Measurements from ENCODE around the gene HEMK1. TPM values are rescaled to one million over a fixed set of nuclear protein-coding genes. Genes with fewer than 3 reads are reported as not detected.

Gene HEMK1
- total and polyA plus RNA-seq, 2 of the 8 experiments (the other 6 are each of a cell fraction or from before 2014, with no cell fraction given), result 9.7 to 10.6 TPM

DNA sequence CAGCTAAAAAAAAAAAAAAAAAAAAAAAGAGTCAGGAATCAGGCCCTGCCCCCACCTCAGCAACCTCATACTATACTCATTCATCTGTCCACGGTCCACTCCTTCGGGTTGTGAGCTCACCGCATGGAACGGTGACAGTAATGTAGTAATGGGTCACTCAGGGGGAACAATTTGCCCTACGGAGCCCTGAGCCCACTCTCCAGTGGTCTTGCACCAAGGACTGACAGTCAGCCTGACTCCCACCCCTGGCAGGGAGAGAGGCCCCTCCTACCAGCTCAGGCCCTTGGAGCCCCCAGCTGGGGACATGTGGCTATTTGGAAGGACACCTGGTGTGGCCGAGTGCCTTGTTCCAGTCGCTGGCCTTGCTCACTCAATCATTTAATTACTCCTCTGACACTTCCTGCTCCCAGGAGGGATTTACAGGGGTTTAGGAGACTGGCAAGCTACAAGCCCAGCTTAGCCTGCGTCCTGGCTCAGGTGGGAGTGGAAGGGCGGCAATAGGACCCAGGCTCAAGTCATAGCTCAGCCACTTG lies 46.0 kb upstream of the HEMK1 start:
- 86% methylated on average over 9 of the region's 9 CpGs; no CpG with 5 or more reads in 1 of the 2 experiments for WGBS, 2 experiments (ENCODE audit: extremely low coverage in 1 of 2, insufficient coverage in 1 of 2, insufficient read length in 1 of 2, insufficient replicate concordance in 2 of 2, low coverage in 1 of 2, low lambda C conversion rate in 2 of 2, missing lambda C conversion rate in 1 of 2)
- ChIA-PET POLR2A (ENCODE audit: partially characterized antibody) (interaction anchor here (0.8 to 1.4 kb wide), 3 partner anchors 14 to 30 kb away, joined by 3 to 6 read pairs (median 6); no protein-coding TSS in a partner anchor), CTCF (ENCODE audit: partially characterized antibody) (interaction anchor here (0.6 to 9.1 kb wide), 21 partner anchors 8 to 177 kb away, joined by 3 to 129 read pairs (median 4); partner anchors contain the start of gene HEMK1)
- no peak for TF ChIP-seq FOSL1 (IDR thresholded peaks at IDR 0.05; ENCODE audit: insufficient read depth, low read depth, low read length)
- no peak for TF ChIP-seq ASH2L (IDR thresholded peaks at IDR 0.05; ENCODE audit: low read length)
- TF ChIP-seq TAF1 (IDR thresholded peaks at IDR 0.05; ENCODE audit: low read depth, low read length), result no peak
- TF ChIP-seq KDM4A (IDR thresholded peaks at IDR 0.05; ENCODE audit: low read depth, low read length, severe bottlenecking), result no peak
- no peak for TF ChIP-seq CEBPB (IDR thresholded peaks at IDR 0.05; ENCODE audit: low read depth, low read length)
- TF ChIP-seq RXRA (IDR thresholded peaks at IDR 0.05; ENCODE audit: insufficient read depth, low read depth, low read length), result no peak
- TF ChIP-seq KDM1A (IDR thresholded peaks at IDR 0.05; ENCODE audit: borderline replicate concordance, low read length), result no peak
- no peak for TF ChIP-seq CBX5 (IDR thresholded peaks at IDR 0.05; ENCODE audit: low read depth, low read length)
- TF ChIP-seq SP2 (IDR thresholded peaks at IDR 0.05; ENCODE audit: low read length), result no peak
- TF ChIP-seq, protein P1, sequence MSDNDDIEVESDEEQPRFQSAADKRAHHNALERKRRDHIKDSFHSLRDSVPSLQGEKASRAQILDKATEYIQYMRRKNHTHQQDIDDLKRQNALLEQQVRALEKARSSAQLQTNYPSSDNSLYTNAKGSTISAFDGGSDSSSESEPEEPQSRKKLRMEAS (IDR thresholded peaks at IDR 0.05), result no peak
- TF ChIP-seq SP4 (IDR thresholded peaks at IDR 0.05; ENCODE audit: low read length), result no peak
- TF ChIP-seq, protein P2, sequence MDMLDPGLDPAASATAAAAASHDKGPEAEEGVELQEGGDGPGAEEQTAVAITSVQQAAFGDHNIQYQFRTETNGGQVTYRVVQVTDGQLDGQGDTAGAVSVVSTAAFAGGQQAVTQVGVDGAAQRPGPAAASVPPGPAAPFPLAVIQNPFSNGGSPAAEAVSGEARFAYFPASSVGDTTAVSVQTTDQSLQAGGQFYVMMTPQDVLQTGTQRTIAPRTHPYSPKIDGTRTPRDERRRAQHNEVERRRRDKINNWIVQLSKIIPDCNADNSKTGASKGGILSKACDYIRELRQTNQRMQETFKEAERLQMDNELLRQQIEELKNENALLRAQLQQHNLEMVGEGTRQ (IDR thresholded peaks at IDR 0.05; ENCODE audit: low read length), result no peak
- TF ChIP-seq BCL11A (IDR thresholded peaks at IDR 0.05; ENCODE audit: low read depth in 2 of 2, low read length in 2 of 2), result no peak

More for the DNA sequence above, 46.0 kb upstream of the HEMK1 start:
- H4K91ac ChIP-seq (replicated peaks; ENCODE audit: insufficient read length, low read length), result no peak overlapping the region
- no peaks in the 10 kb centered on the region for H3K79me1 ChIP-seq (ENCODE audit: low read depth, low read length)
- no peak overlapping the region for H3K14ac ChIP-seq (ENCODE audit: insufficient read length)
- H2BK12ac ChIP-seq (ENCODE audit: low read depth, low read length), result 0 out of 2 replicates have a peak overlapping the region, but pooled peaks have one; percentile 1
- DNase-seq (ENCODE audit: low read depth in 1 of 2, low spot score in 2 of 2) (no peak), FAIRE-seq (no peak)
- H3K23me2 ChIP-seq (ENCODE audit: low read depth, low read length), result no peaks in the 10 kb centered on the region; the same call in 1 of the 2 replicates
- peak overlapping the region; percentile 48; the same call in 1 of the 2 replicates for H3K18ac ChIP-seq (ENCODE audit: extremely low read depth, low read length)
- no peak overlapping the region for H3K23ac ChIP-seq (ENCODE audit: insufficient read length)
- H2BK5ac ChIP-seq (ENCODE audit: low read depth, low read length), result no peak overlapping the region
- no peak overlapping the region for H3K27ac ChIP-seq (ENCODE audit: low read depth, low read length)
- H3K4ac ChIP-seq (replicated peaks; ENCODE audit: insufficient read length, low read depth, low read length), result no peak overlapping the region
- no peak overlapping the region for H4K5ac ChIP-seq (ENCODE audit: insufficient read length, low read depth, low read length)
- H4K20me1 ChIP-seq (replicated peaks in 1 of 2; ENCODE audit: control insufficient read depth in 1 of 2, insufficient read depth in 2 of 2, low read length in 2 of 2), result no peaks in the 10 kb centered on the region
- H3K27me3 ChIP-seq (replicated peaks in 1 of 4; ENCODE audit: control insufficient read depth in 3 of 4, extremely low read depth in 1 of 4, insufficient read depth in 3 of 4, low read length in 3 of 4), result no peaks in the 10 kb centered on the region
- H3K4me2 ChIP-seq (ENCODE audit: insufficient read depth in 1 of 2, low read depth in 2 of 2, low read length in 2 of 2), result no peak overlapping the region
- H3K4me3 ChIP-seq (ENCODE audit: extremely low read depth in 1 of 4, insufficient read depth in 2 of 4, low read depth in 3 of 4, low read length in 4 of 4), result no peak overlapping the region
- H3K4me1 ChIP-seq (replicated peaks in 1 of 4; ENCODE audit: control insufficient read depth in 3 of 4, insufficient read depth in 4 of 4, low read length in 3 of 4), result peaks cover 3 to 39% (median 21%) of the 10 kb centered on the region in 4 experiments
- no peak overlapping the region for H2AK5ac ChIP-seq (ENCODE audit: low read depth, low read length)
- no peaks in the 10 kb centered on the region for H3K79me2 ChIP-seq (ENCODE audit: control insufficient read depth in 1 of 2, insufficient read depth in 2 of 2, low read length in 2 of 2)
- H3K36me3 ChIP-seq (ENCODE audit: control insufficient read depth in 2 of 4, insufficient read depth in 4 of 4, low read length in 3 of 4), result no peaks in the 10 kb centered on the region
- H2BK120ac ChIP-seq (replicated peaks; ENCODE audit: low read depth, low read length), result no peak overlapping the region
- no peak overlapping the region for H4K8ac ChIP-seq (ENCODE audit: extremely low read depth, insufficient read depth, low read length)
- no peak overlapping the region for H3K56ac ChIP-seq (replicated peaks; ENCODE audit: insufficient read length, low read depth, low read length)
- H3K9me3 ChIP-seq (ENCODE audit: insufficient read depth in 2 of 2, low read depth in 1 of 2, low read length in 1 of 2), result no peaks in the 10 kb centered on the region
- H2BK15ac ChIP-seq (ENCODE audit: low read length), result peak overlapping the region; percentile 76
- H3K9ac ChIP-seq (replicated peaks in 1 of 4; ENCODE audit: extremely low read depth in 1 of 4, low read depth in 3 of 4, low read length in 3 of 4), result no peak overlapping the region; a peak in 1 of 7 replicates
- no peak overlapping the region for H2AFZ ChIP-seq (ENCODE audit: low read length)
- peak overlapping the region; percentile 91; the same call in 1 of the 2 replicates for H2BK20ac ChIP-seq (ENCODE audit: low read length)
